HG03558 (cell line): ENCODE results near the gene KLK14.

ENCODE experiments used
- ATAC-seq: cut with Tn5 transposase; IDR thresholded peaks from one replicate; pipeline ENCODE4 v1.9.1; 2021; ENCODE audit warnings: moderate number of reproducible peaks; ENCODE audit not compliant: unreplicated experiment; ENCODE audit errors: extremely low read depth

The KLK14 gene

GRCh38 chr19:51082611-51083010 is at the start of gene KLK14:
TSS of gene KLK14 (minus strand) at chr19:51082887. CDS start at chr19:51082614, 273 bp downstream.
- no peak for ATAC-seq

GRCh38 chr19:51131780-51132680 is 49.3 kb upstream of the KLK14 start:
- ATAC-seq: no peak

GRCh38 chr19:51129716-51130115 is 47.0 kb upstream of the KLK14 start:
- ATAC-seq: no peak

GRCh38 chr19:51128227-51128626 is 45.5 kb upstream of the KLK14 start:
- ATAC-seq: no peak

GRCh38 chr19:51127755-51128154 is 45.1 kb upstream of the KLK14 start:
- no peak for ATAC-seq

- no peak for ATAC-seq
Observed at GRCh38 chr19:51127032-51127431, 44.3 kb upstream of the KLK14 start.

- no peak for ATAC-seq
Observed at GRCh38 chr19:51125421-51126075, 42.9 kb upstream of the KLK14 start.

- no peak for ATAC-seq
Observed at GRCh38 chr19:51124729-51125128, 42.0 kb upstream of the KLK14 start, which contains the start of gene SIGLEC9. TSS of gene SIGLEC9 (plus strand) at chr19:51124906. CDS start at chr19:51124975, 69 bp downstream.

- no peak for ATAC-seq
Observed at GRCh38 chr19:51124216-51124615, 41.5 kb upstream of the KLK14 start.

GRCh38 chr19:51123802-51124201 is 41.1 kb upstream of the KLK14 start:
- no peak for ATAC-seq

GRCh38 chr19:51123381-51123800 is 40.7 kb upstream of the KLK14 start:
- no peak for ATAC-seq

GRCh38 chr19:51122112-51122981 is 39.7 kb upstream of the KLK14 start:
- no peak for ATAC-seq

GRCh38 chr19:51121257-51121656 is 38.6 kb upstream of the KLK14 start:
- ATAC-seq: no peak

GRCh38 chr19:51120160-51120559 is 37.5 kb upstream of the KLK14 start:
- ATAC-seq: no peak

- ATAC-seq: no peak
Observed at GRCh38 chr19:51119611-51120010, 36.9 kb upstream of the KLK14 start.

GRCh38 chr19:51119101-51119500 is 36.4 kb upstream of the KLK14 start:
- ATAC-seq: no peak

GRCh38 chr19:51116736-51117286 is 34.1 kb upstream of the KLK14 start:
- no peak for ATAC-seq

GRCh38 chr19:51114087-51114729 is 31.5 kb upstream of the KLK14 start:
- no peak for ATAC-seq

- ATAC-seq: no peak
Observed at GRCh38 chr19:51111606-51112005, 28.9 kb upstream of the KLK14 start.

GRCh38 chr19:51110666-51110971 is 27.9 kb upstream of the KLK14 start:
- ATAC-seq: no peak
